ENCODE data around the gene XRCC1. TPM values are rescaled to one million over a fixed set of nuclear protein-coding genes. Genes with fewer than 3 reads are reported as not detected.
A peak's percentile ranks its signal among the peaks of the same experiment; 100 is the strongest.
"Not testable (repeated sequence)": the region's sequence is repeated elsewhere in the genome, so short reads cannot be mapped to it uniquely, and the experiment has no call there.

XRCC1 gene
- total RNA-seq, 1 experiment from 2014 or later: 46.8 TPM

- DNase-seq (ENCODE audit: low read depth): not testable (repeated sequence)
Observed at GRCh38 chr19:43600326-43600725, 25.0 kb upstream of the XRCC1 start.

- no peak for DNase-seq (ENCODE audit: low read depth)
Observed at GRCh38 chr19:43599635-43600295, 24.4 kb upstream of the XRCC1 start.

- DNase-seq (ENCODE audit: low read depth): no peak
Observed at GRCh38 chr19:43598445-43599240, 23.3 kb upstream of the XRCC1 start.

GRCh38 chr19:43597876-43598275 is 22.5 kb upstream of the XRCC1 start:
- DNase-seq (ENCODE audit: low read depth): no peak

- DNase-seq (ENCODE audit: low read depth): no peak
Observed at GRCh38 chr19:43596842-43597461, 21.6 kb upstream of the XRCC1 start.

- DNase-seq (ENCODE audit: low read depth): peak; percentile 99
Observed at GRCh38 chr19:43595999-43596841, 20.9 kb upstream of the XRCC1 start, which contains the start of the genes IRGQ and ZNF576. TSS of gene IRGQ (minus strand) at chr19:43596134. CDS start at chr19:43595338, 796 bp downstream. TSS of gene ZNF576 (plus strand) at chr19:43596595. CDS start at chr19:43597109, 514 bp downstream.

- DNase-seq (ENCODE audit: low read depth): no peak
Observed at GRCh38 chr19:43595605-43595998, 20.3 kb upstream of the XRCC1 start.

- DNase-seq (ENCODE audit: low read depth): peak; percentile 44
Observed at GRCh38 chr19:43594710-43595604, 19.6 kb upstream of the XRCC1 start.

- no peak for DNase-seq (ENCODE audit: low read depth)
Observed at GRCh38 chr19:43594081-43594697, 18.9 kb upstream of the XRCC1 start.

- DNase-seq (ENCODE audit: low read depth): no peak
Observed at GRCh38 chr19:43592800-43593350, 17.5 kb upstream of the XRCC1 start.

- DNase-seq (ENCODE audit: low read depth): no peak
Observed at GRCh38 chr19:43591904-43592772, 16.8 kb upstream of the XRCC1 start.

- DNase-seq (ENCODE audit: low read depth): no peak
Observed at GRCh38 chr19:43589678-43590077, 14.4 kb upstream of the XRCC1 start.

GRCh38 chr19:43589277-43589676 is 13.9 kb upstream of the XRCC1 start:
- DNase-seq (ENCODE audit: low read depth): no peak

- DNase-seq (ENCODE audit: low read depth): not testable (repeated sequence)
Observed at GRCh38 chr19:43587029-43587428, 11.7 kb upstream of the XRCC1 start.

GRCh38 chr19:43586346-43586745 is 11.0 kb upstream of the XRCC1 start:
- DNase-seq (ENCODE audit: low read depth): no peak

- DNase-seq (ENCODE audit: low read depth): no peak
Observed at GRCh38 chr19:43584484-43584883, 9.2 kb upstream of the XRCC1 start.

GRCh38 chr19:43582495-43582894 is 7.2 kb upstream of the XRCC1 start:
- no peak for DNase-seq (ENCODE audit: low read depth)

GRCh38 chr19:43581467-43581866 is 6.1 kb upstream of the XRCC1 start:
- no peak for DNase-seq (ENCODE audit: low read depth)

- no peak for DNase-seq (ENCODE audit: low read depth)
Observed at GRCh38 chr19:43578787-43579186, 3.5 kb upstream of the XRCC1 start.
